CD14-positive monocyte (primary cell): Measurements from ENCODE around the gene UTP18. TPM values are rescaled to one million over a fixed set of nuclear protein-coding genes. Genes with fewer than 3 reads are reported as not detected.

Experiments used
- DNase-seq, 3 donors: peaks; one replicate each; pipeline ENCODE4 v3.0.0-alpha.2; 2011 to 2022
- H2AFZ ChIP-seq: 2 replicates; pipeline ENCODE4 v1.6.0; 2012; ENCODE audit warnings: mild to moderate bottlenecking, low read depth, low read length, inconsistent platforms; ENCODE audit not compliant: insufficient read depth, poor library complexity, severe bottlenecking
- H3K27ac ChIP-seq, 2 donors: 1 replicate in 1 of 2; 2 replicates in 1 of 2; pipeline ENCODE4 v1.5.1; 2012 to 2013; ENCODE audit warnings: low read length in 2 of 2, control low read depth in 1 of 2, inconsistent platforms in 1 of 2, low read depth in 1 of 2, mild to moderate bottlenecking in 1 of 2
- H3K27me3 ChIP-seq, 2 donors: one replicate each; pipeline versions ENCODE4 v1.6.0 to v1.6.1; 2011 to 2013; ENCODE audit warnings: low read length in 2 of 2; ENCODE audit not compliant: control insufficient read depth in 2 of 2, insufficient read depth in 2 of 2
- H3K36me3 ChIP-seq, 2 donors: replicated peaks in 1 of 2; 1 replicate in 1 of 2; 2 replicates in 1 of 2; pipeline versions ENCODE4 v1.5.1 to v1.6.1; 2012 to 2013; ENCODE audit warnings: low read length in 2 of 2, control low read depth in 1 of 2, inconsistent platforms in 1 of 2, mild to moderate bottlenecking in 1 of 2; ENCODE audit not compliant: insufficient read depth in 2 of 2, control insufficient read depth in 1 of 2
- H3K4me1 ChIP-seq, 2 donors: 1 replicate in 1 of 2; 2 replicates in 1 of 2; pipeline versions ENCODE4 v1.5.1 to v1.6.1; 2012 to 2013; ENCODE audit warnings: low read length in 2 of 2, control low read depth in 1 of 2, inconsistent platforms in 1 of 2, mild to moderate bottlenecking in 1 of 2, moderate library complexity in 1 of 2; ENCODE audit not compliant: insufficient read depth in 2 of 2, control insufficient read depth in 1 of 2
- H3K4me2 ChIP-seq: replicated peaks from 2 replicates; pipeline ENCODE3; 2012; ENCODE audit warnings: low read length, moderate library complexity, mild to moderate bottlenecking; ENCODE audit not compliant: poor library complexity, severe bottlenecking; ENCODE audit errors: extremely low read depth
- H3K4me3 ChIP-seq, 3 experiments: fragments of 200-600 bp in 1 of 3; sonication (generic) in 1 of 3; replicated peaks in 1 of 3; 1 replicate in 2 of 3; 2 replicates in 1 of 3; pipeline ENCODE4 v1.5.1; 2011 to 2013; ENCODE audit warnings: low read length in 3 of 3, mild to moderate bottlenecking in 3 of 3, control low read depth in 2 of 3, low read depth in 2 of 3, inconsistent platforms in 1 of 3, moderate library complexity in 1 of 3
- H3K79me2 ChIP-seq: 2 replicates; pipeline ENCODE4 v1.6.0; 2012; ENCODE audit warnings: mild to moderate bottlenecking, control low read depth, inconsistent platforms, low read length, moderate library complexity; ENCODE audit not compliant: insufficient read depth
- H3K9ac ChIP-seq: 2 replicates; pipeline ENCODE4 v1.6.0; 2017; ENCODE audit warnings: low read length, mild to moderate bottlenecking; ENCODE audit not compliant: insufficient read depth, poor library complexity, severe bottlenecking
- H3K9me3 ChIP-seq, 2 donors: replicated peaks in 1 of 2; 1 replicate in 1 of 2; 2 replicates in 1 of 2; pipeline versions ENCODE4 v1.5.1 to v1.6.1; 2012 to 2013; ENCODE audit warnings: low read length in 2 of 2, control low read depth in 1 of 2; ENCODE audit not compliant: control insufficient read depth in 1 of 2, insufficient read depth in 1 of 2
- H4K20me1 ChIP-seq: 2 replicates; pipeline ENCODE4 v1.6.0; 2012; ENCODE audit warnings: mild to moderate bottlenecking, low read length, control low read depth, moderate library complexity; ENCODE audit not compliant: insufficient read depth
- H3K27ac Mint-ChIP-seq, 7 donors: one replicate each; pipeline ENCODE4 v1.8.0; 2020; ENCODE audit warnings: mild to moderate bottlenecking in 7 of 7, mixed read lengths in 7 of 7, moderate library complexity in 6 of 7, inconsistent platforms in 2 of 7
- H3K27me3 Mint-ChIP-seq, 3 donors: one replicate each; pipeline ENCODE4 v1.8.0; 2021 to 2022; ENCODE audit warnings: low read depth in 3 of 3, mild to moderate bottlenecking in 3 of 3, mixed read lengths in 3 of 3, moderate library complexity in 3 of 3, inconsistent platforms in 1 of 3
- H3K36me3 Mint-ChIP-seq, 2 donors: one replicate each; pipeline ENCODE4 v1.8.0; 2020; ENCODE audit warnings: mixed read lengths in 2 of 2, inconsistent platforms in 1 of 2, mild to moderate bottlenecking in 1 of 2
- H3K4me1 Mint-ChIP-seq: one replicate; pipeline ENCODE4 v1.8.0; 2020; ENCODE audit warnings: mild to moderate bottlenecking, mixed read lengths
- H3K4me3 Mint-ChIP-seq, 2 donors: one replicate each; pipeline ENCODE4 v1.8.0; 2020; ENCODE audit warnings: mild to moderate bottlenecking in 2 of 2, mixed read lengths in 2 of 2, moderate library complexity in 1 of 2
- H3K9me3 Mint-ChIP-seq, 7 donors: one replicate each; pipeline ENCODE4 v1.8.0; 2020 to 2022; ENCODE audit warnings: mixed read lengths in 7 of 7, mild to moderate bottlenecking in 6 of 7, moderate library complexity in 6 of 7, inconsistent platforms in 2 of 7
- WGBS: methylation state at CpG from one replicate; pipeline ENCODE4 v1.1.5; 2013; ENCODE audit warnings: missing lambda C conversion rate; ENCODE audit not compliant: insufficient coverage; 5-methylcytosine and 5-hydroxymethylcytosine counted together
- intact Hi-C, 2 donors: fragments of 100-400 bp; cut with micrococcal nuclease; formaldehyde crosslinking; loops; one replicate each; pipeline versions ENCODE4 v1.15.0 to v1.15.1; 2023
- polyA plus RNA-seq, 3 donors: library from polyadenylated mRNA; depleted of rRNA in 1 of 3; unstranded in 2 of 3; stranded (reverse) in 1 of 3; fragments of 300-500 nt in 2 of 3; fragments of >200 nt in 1 of 3; fragmentation: Illumina TruSeq in 2 of 3; gene quantifications; 1 replicate in 2 of 3; 2 replicates in 1 of 3; pipeline ENCODE4 v1.2.3, GENCODE V29; 2012 to 2021
- TF ChIP-seq, protein P1 (sequence below): fragments of 200-600 bp; IDR thresholded peaks from one replicate; pipeline ENCODE4 v1.8.0; 2022; ENCODE audit warnings: antibody characterized with exemption, mild to moderate bottlenecking

Gene UTP18
- polyA plus RNA-seq, 3 donors: 13.0 to 31.9 (median 31.6) TPM

- Histone ChIP-seq H3K27ac (no peak overlapping the region), H3K79me2 (no peaks in the 10 kb centered on the region), H3K36me3 (no peaks in the 10 kb centered on the region), H2AFZ (no peak overlapping the region), H3K9me3 (no peaks in the 10 kb centered on the region), H3K4me1 (no peaks in the 10 kb centered on the region), H4K20me1 (no peaks in the 10 kb centered on the region), H3K27me3 (no peaks in the 10 kb centered on the region), H3K4me2 (no peak overlapping the region), H3K4me3 (no peak overlapping the region), H3K9ac (no peak overlapping the region)
- H3K27ac Mint-ChIP-seq: no peak overlapping the region
- no peak for DNase-seq
- H3K27me3 Mint-ChIP-seq: peaks cover 6 to 18% (median 9%) of the 10 kb centered on the region in 3 donors
- H3K4me3 Mint-ChIP-seq: no peak overlapping the region
- no peaks in the 10 kb centered on the region for H3K36me3 Mint-ChIP-seq
- no peaks in the 10 kb centered on the region for H3K4me1 Mint-ChIP-seq
- intact Hi-C loops: no loop called here
- 97% methylated on average over 4 of the region's 9 CpGs for WGBS
- TF ChIP-seq, protein P1, sequence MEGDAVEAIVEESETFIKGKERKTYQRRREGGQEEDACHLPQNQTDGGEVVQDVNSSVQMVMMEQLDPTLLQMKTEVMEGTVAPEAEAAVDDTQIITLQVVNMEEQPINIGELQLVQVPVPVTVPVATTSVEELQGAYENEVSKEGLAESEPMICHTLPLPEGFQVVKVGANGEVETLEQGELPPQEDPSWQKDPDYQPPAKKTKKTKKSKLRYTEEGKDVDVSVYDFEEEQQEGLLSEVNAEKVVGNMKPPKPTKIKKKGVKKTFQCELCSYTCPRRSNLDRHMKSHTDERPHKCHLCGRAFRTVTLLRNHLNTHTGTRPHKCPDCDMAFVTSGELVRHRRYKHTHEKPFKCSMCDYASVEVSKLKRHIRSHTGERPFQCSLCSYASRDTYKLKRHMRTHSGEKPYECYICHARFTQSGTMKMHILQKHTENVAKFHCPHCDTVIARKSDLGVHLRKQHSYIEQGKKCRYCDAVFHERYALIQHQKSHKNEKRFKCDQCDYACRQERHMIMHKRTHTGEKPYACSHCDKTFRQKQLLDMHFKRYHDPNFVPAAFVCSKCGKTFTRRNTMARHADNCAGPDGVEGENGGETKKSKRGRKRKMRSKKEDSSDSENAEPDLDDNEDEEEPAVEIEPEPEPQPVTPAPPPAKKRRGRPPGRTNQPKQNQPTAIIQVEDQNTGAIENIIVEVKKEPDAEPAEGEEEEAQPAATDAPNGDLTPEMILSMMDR: no peak
- no peaks in the 10 kb centered on the region for H3K9me3 Mint-ChIP-seq
These were observed 84.2 kb downstream of the UTP18 start for GRCh38 chr17:51344532-51344931.

DNA sequence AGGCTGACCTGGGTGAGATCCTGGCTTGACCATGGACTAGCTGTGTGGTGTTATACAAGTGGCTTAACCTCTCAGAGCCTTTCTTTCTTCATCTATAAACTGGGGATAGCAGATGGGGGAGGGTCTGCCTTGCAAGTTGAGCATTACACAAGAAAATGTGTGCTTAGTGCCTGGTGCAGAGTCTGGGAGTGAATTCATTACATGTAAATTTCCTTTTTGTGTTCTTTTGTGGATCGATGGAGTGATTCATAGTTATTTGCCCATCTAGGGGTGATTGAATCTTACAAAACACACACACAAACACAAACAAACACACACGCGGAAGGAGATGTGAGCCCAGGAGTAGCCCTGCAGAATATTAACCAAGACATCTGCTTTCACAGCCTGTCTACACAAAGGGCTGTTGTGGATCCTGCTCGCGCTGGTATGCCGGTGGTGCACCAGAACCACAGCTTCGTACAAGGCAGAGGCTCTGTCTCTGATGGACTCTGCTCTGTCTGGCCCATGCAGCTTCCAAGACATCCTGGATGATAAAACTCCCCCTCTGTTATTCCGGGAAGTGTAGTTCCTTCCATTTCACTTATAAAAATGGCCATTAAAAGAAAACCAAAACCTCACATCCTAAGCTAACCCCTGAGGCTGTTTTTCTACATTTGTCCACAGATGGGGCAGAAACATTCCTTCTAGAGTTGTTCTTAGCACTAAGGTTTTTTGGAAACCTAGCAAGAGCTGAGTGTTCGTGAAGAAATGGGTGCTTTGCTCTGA is 86.1 kb downstream of the UTP18 start:
- 90% methylated on average over 6 of the region's 9 CpGs for WGBS
- Histone ChIP-seq H3K4me2 (no peak overlapping the region), H3K4me3 (no peak overlapping the region), H3K79me2 (no peaks in the 10 kb centered on the region), H3K27ac (no peak overlapping the region), H3K27me3 (no peaks in the 10 kb centered on the region), H3K9me3 (no peaks in the 10 kb centered on the region), H3K36me3 (no peaks in the 10 kb centered on the region), H4K20me1 (no peaks in the 10 kb centered on the region), H2AFZ (no peak overlapping the region), H3K9ac (no peak overlapping the region), H3K4me1 (no peaks in the 10 kb centered on the region)
- Mint-ChIP-seq H3K27ac (no peak overlapping the region), H3K4me1 (no peaks in the 10 kb centered on the region), H3K9me3 (peaks cover 0 to 1% (median 0%) of the 10 kb centered on the region in 7 donors), H3K4me3 (peak overlapping the region in 1 of 2 donors; percentile 6), H3K36me3 (no peaks in the 10 kb centered on the region), H3K27me3 (peaks cover 9 to 17% (median 12%) of the 10 kb centered on the region in 3 donors)
- TF ChIP-seq, protein P1: no peak
- intact Hi-C loops: no loop called here
- no peak for DNase-seq

Other genes with a start within 250 kb of the UTP18 start
- 10 to 100 TPM in 1 of 3 donors, 1 to 10 TPM in 2; 4.9 to 33.1 (median 8.5) TPM for gene SPAG9, start 139.7 kb upstream of the UTP18 start, polyA plus RNA-seq
- gene NME1, start 107.0 kb upstream of the UTP18 start, polyA plus RNA-seq: 10 to 100 TPM; 14.8 to 51.4 (median 20.8) TPM
- 100 to 1,000 TPM; 240 to 307 (median 259) TPM for gene NME2, start 94.1 kb upstream of the UTP18 start, polyA plus RNA-seq
- gene MBTD1, start 497 bp upstream of the UTP18 start, polyA plus RNA-seq: 10 to 100 TPM in 2 of 3 donors, 1 to 10 TPM in 1; 5.9 to 11.3 (median 10.0) TPM